NCI-H2081 (cell line): ENCODE measurements around the gene CYP39A1.
"Not testable (repeated sequence)": the region's sequence is repeated elsewhere in the genome, so short reads cannot be mapped to it uniquely, and the experiment has no call there.

Source experiments
- DNase-seq, 2 experiments: peaks; one replicate each; lab custom pipeline; 2025; lab: John Stamatoyannopoulos, UW

Gene CYP39A1

DNA sequence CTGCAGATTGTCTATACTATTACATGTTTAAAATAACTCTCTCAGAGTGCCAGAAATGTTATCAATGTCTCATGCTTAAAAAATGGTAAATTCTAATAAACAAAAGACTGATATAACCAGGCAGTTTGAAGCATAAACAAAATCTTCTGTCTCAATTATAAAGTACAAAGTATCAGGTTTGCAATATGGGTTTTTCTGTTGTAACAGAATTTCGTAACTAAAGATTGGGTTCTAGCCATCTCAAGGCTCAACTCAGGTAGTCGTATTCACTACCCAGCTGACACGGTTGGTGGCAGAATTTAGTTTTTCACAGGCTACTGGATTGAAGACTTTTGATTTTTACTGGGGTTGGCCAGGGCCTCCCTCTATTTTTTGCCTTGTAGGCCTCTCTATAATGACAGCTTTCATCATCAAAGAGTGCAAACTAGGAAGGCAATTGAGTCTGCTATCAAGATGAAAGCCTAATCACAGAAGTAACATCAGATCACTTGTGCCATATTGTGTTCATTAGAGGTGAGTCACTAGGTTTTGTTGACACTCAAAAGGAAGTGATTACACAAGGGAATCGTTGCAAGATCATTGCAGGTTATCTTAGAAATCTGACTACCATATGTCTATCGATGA lies 3.6 kb downstream of the CYP39A1 start:
- DNase-seq: no peak

DNA sequence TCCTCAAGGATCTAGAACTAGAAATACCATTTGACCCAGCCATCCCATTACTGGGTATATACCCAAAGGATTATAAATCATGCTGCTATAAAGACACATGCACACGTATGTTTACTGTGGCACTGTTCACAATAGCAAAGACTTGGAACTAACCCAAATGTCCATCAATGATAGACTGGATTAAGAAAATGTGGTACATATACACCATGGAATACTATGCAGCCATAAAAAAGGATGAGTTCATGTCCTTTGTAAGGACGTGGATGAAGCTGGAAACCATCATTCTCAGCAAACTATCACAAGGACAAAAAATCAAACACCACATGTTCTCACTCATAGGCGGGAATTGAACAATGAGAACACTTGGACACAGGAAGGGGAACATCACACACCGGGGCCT lies 4.5 kb downstream of the CYP39A1 start:
- DNase-seq: not testable (repeated sequence)

DNA sequence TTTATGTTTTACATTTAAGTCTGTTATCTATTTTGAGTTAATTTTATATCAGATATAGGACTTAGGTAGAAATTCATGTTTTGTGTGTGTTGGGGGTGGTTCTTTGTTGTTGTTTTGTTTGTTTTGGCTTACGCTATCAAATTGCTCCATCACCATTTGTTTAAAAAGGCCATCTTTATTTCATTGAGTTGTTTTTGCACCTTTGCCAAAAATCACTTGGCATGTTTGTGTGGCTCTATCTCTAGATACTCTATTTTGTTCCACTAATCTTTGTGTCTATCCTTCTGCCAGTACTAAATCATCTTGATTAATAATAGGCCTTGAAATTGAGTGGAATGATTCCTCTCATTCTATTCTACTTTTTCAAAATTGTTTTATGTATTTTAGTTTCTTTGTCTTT lies 7.4 kb downstream of the CYP39A1 start:
- DNase-seq: no peak

DNA sequence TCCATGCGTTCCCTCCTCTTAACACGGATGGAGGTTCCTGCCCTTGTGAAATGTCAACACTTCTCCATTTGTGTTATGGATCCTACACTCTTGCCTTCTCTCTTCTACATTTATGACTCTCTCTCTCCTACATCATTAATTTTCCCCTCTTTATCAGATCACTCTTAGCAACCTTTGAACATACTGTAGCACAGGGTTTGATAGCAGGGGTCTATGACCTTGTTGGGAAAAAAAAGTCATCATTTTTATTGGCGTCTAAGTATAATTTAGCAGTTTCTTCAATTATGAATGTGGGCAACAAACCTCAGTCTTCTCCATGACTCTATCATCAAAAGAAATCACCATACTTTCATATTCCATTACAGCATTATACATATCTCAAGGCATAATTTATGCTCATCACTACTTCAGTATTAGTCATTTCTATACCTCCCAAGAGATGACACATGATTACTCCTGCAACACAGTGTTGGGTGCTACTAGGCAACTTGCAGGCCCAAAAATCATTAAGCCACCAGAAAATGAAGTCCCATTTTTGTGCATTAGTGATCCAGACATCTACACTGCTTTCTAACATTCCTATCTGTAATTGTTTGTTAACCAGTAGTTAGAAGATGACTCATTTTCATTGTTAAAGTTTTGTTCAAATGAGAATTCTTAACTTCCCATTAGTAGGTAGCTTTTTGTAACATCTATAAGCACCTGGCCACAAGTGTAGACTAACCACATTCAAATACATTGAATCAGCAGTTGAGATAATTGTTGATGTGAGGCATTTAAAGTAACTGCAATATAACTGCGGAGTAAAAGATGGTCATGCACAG lies 9.5 kb downstream of the CYP39A1 start:
- DNase-seq: no peak

DNA sequence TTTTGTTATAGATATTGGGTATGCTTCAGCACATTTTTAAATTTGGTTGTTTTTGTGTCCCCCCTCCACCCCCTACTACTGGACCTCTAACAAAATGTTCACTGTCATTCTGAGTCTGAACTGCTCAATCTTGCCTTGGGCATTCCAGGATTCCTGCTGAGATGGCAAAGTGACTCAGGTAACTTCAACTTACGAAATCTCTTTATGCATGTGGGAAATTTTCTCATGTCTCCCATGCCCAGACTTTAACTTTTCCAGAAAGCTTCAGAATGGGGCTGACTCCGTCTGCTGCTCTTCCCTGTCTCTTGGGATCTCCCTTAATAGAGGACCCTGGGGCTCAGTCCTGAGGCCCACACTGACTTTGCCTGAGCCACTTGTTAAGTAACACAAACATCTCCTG lies 14.0 kb downstream of the CYP39A1 start:
- no peak for DNase-seq

DNA sequence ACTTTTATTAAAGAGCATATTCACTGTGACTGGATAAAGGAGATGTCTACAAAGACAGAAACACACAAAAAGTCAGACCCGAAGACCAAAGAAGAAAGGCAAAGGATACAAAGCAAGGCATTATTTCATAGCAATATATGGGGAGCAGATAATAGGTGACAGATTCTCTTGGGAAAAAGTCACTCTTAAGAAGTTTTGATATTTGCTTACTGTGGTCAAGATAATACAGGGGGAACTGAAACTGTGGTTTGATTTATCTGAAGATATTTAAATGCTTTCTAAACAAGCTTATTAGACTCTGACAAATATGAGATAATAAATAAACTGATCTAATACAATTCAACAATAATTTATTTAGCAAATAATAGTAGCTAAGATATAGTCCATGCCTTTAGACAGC lies 14.7 kb downstream of the CYP39A1 start:
- DNase-seq: no peak

DNA sequence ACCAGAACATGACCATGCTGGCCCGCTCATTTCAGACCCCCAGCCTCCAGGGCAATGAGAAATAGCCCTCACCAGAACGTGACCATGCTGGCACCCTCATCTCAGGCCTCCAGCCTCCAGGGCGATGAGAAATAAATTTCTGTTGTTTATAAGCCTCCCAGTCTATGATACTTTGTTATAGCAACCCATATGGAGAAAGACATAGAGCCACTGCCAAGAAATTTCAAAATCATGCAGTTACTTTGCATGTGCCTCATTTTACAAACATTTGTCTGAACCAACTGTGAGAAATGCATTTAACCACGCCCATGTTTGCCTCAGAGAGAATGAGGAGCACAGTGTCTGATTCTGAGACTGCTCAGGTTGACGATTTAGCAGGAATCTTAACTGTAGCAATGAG lies 15.5 kb downstream of the CYP39A1 start:
- DNase-seq: no peak

DNA sequence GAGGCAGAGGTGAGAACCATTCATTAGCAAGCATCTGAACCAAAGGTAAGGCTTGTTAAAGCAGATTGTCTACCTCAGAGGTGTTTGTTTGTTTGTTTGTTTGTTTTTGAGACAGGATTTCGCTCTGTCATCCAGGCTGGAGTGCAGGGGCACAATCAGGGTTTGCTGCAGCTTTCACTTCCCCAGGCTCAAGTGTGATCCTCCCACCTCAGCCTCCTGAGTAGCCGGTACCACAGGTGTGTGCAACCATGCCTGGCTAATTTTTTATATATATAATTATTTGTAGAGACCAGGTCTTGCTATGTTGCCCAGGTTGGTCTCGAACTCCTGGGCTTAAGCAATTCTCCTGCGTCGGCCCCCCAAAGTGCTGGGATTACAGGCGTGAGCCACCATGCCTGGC lies 17.2 kb downstream of the CYP39A1 start:
- DNase-seq: no peak

DNA sequence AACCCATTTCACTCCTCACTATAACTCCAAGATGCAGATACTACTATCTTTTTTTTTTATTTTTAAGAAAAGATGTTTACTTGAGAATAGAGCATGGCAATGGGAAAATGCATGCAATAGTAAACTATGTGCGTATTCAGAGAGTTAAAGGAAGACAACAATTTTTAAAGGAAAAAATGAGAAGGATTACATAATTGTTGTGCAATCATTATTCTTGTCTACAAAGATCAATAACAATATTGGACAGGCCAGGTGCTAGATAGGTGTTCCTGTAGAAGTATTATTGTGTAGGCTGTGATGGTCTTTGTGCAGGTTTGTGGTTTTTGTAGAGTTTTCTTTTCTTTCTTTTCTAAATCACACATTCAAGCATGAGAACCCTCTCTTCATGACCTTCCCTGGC lies 20.6 kb downstream of the CYP39A1 start:
- DNase-seq: no peak

DNA sequence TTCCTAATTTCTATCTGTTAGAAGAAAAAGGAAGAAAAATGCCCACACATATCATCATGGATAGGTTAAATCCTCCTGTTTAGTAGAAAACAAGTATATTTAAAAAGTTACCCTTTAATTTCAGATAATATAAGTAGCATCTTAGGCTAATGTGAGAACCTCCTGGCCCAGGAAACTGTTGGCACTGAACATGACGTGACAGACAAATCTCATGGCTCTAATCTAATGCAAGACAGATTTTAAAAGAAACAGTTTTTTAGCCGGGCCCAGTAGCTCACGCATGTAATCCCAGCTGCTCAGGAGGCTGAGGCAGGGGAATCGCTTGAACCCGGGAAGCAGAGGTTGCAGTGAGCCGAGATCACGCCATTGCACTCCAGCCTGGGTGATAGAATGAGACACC lies 22.9 kb downstream of the CYP39A1 start:
- DNase-seq: no peak

DNA sequence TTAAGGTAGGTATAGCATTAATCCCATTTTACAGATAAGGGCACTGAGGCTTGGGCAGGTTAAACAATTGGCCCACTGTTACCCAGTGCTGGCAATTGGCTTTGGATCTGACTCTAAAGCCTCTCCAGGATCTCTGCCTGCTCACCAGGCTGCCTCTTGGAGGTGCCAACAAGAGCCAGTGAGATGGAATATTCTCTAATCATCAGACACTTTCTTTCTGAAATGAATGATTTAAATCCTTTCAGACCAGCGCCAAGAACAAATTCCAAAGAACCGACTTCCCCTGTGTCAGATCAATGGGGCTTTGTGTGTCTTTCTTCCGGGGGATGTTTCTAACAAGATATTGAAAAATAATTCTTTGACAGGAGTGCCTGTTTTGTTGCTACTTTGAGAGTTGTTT lies 23.6 kb downstream of the CYP39A1 start:
- no peak for DNase-seq

DNA sequence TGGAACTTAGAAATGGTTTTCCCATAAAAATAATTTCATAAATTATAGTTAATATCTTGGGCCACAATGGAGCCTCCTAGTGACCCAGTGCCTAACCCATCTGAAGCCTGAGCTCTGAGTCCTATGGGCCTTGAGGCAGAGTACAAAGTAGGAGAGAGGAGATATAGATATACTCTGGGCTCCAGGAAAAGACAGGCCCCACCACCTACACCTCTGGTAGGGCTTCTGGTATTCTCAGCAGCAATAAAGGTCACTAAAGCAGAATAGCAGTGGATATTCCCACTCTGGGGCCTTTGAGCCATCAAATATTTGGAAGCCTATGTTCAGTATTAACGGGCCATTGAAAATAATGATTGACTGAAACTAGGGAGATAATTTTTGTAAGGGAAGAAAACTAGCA lies 24.1 kb downstream of the CYP39A1 start:
- DNase-seq: no peak

DNA sequence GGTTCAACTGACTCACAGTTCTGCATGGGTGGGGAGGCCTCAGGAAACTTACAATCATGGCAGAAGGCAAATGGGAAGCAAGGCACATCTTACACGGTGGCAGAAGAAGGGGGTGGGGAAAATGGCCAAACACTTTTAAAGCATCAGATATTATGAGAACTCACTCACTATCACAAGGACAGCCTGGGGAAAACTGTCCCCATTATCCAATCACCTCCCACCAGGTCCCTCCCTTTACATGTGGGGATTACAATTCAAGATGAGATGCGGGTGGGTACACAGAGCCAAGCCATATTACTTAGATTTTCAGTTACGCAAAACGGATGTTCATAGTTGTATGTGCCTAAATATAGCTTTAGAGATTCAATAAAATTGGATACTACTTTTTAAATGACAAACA lies 25.6 kb downstream of the CYP39A1 start:
- DNase-seq: no peak

DNA sequence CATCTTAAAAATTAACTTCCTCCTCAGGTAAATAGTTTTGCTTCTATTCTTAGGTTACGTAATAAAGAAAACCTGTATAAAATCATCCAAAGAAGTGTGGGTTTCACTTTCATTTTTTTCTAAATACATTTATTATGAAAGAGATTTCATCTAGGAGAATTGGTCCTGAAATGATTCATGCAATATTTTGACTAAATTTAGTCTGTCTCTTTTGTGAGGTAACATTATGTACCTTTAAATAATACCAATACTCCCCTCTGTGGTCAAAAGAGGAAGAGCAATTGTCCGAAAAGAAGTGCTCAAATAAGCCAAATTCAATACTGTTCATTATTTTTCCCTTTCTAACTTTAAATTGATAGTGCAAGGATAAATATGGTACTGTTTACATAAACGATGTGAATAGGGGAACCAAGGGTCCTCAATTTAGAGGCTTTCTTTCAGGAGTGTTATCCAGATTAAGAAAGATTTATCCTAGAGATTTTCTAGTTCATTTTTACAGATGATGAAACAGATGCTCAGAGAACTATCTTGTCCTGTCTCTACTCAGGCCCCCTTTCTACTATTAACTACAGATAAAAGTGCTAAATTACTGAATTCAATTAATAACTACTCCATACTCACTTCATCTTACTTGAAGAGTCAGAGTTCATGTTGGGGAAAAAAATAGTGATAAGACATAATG lies 26.2 kb downstream of the CYP39A1 start:
- peak; percentile 5 to 32 for DNase-seq

DNA sequence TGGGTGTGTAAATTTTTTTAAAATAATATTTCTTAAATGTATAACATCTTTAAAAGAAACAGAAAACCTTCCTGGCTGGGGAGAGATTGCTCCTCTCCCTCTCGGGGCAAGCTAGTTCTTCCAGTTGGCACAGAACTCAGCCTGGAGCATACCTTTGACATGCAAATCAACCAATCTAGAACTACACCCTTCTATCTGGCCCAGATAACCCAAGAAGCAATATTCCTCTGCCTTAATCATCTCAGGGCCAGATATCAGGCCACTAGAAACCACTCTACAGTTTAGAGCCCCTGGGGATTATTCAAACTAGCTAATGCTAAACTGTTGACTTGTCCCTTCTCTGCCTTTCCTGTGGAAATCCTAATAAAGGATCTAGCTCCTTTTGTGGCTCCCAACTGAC lies 33.9 kb downstream of the CYP39A1 start:
- no peak for DNase-seq

DNA sequence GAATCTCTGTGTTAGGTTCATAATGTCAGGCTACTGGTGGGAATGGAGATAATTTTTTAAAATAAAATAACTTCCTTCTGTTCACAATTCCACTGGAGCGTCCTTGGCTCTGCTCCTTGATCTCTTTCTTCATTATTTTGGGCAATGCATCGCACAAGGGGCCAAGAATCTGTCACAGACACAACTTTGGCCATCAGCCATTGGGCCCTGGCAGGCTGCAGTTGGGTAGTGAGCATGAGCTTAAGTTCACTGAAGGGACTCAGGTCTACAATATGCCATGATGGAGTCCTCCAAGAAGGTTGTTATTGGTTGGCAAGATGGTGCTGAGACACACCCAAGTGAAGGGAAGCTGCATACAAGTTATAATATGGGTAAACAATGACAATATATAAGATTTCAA lies 40.0 kb downstream of the CYP39A1 start:
- no peak for DNase-seq

DNA sequence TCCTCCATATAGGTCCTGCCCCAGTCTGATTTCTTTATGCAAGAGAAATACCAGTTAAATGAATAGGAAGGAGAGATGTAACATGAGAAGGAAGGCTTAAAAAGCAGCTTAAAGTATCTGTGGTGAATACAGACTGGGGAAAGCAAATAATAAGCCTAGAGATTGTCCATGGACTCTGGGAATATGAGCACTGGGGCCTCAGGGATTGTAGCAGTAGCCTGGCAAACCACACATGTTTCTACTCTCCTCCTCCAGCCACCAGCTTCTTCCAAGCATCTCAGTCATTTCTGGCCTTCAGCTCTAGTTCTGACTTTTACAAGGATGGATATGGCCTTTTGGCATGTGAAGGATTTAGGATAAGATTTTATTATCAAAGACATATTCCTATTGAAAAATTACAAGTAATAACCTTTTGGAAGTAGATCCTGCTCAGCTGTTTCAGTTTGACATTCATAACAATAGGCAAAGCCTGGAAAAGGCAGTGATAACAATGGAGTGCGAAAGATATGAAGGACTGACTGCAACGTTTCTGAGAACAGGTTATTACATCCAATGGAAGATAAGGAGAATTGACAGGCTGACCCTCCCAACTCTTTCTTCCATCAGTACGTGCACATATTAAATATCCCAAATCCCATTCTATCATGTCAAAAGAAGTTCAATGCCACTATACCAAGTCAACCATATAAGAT lies 41.6 kb downstream of the CYP39A1 start:
- DNase-seq: no peak

DNA sequence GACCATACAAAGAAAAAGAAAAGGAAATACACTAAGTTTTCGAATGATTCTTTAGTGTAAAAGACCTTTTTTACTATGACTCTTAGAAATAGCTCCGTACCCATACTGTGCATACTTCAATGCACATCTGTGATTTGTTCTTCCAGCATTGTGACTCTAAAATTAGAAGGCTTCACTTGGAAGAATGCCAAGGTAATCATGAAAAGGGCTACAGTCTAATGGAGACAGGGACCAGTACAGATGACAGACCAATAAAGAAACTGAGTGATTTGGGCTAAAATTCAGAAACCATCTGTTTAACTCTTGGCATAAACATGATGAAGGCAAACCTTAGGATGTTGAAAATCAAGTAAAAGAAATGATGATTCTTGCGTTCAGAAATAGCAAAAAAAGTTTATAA lies 46.3 kb downstream of the CYP39A1 start:
- peak in 1 of 2 experiments; percentile 7 for DNase-seq

DNA sequence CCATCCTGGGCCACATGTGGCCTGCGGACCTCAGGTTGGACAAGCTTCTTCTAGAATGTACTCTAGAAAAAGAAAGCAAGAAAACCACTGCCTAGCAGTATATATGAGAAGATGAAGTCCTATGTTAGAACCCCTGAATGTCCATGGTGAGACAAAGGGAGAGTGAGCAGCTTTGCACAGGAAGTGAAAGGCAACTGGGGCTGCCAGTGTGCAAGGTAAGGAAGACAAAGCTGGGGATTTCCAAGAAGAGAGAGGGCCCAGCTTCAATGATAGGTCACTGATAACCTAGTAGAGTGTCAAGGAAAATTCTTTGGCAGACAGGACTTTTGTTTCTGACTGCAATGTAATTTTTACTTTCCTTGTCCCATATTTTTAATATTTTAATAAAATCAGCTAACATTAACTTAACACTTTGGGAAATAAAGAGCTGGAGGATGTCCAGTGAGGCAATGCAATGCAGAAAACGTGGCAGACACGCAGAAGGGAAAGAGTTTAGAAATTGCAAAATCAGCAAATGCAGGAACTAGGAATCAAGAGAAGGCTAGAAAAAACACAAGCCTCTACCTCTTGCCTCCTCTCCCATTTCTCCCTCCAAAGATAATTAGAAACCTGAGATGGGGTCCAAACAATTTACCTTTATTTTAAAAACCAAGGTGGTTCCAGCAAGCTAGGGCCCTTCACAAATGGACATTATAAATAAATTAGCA lies 47.4 kb downstream of the CYP39A1 start:
- no peak for DNase-seq

DNA sequence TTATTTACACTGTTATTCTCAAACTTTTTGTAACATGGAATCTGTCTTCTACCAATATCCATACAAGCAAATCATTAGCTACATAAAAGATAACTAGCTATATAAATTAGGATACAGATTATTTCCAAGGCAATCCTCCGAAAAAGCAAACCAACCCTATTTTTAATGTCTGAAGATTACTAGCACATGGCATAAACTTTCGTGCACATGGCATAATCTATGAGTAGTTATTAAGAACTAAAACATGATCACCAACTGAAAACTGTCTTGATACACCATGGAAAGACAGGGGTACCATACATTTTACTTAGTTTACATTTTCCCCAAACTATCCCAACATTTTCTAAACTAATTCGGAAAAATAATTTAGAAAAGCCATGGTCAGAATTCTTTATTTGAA lies 54.4 kb downstream of the CYP39A1 start:
- DNase-seq: no peak

DNA sequence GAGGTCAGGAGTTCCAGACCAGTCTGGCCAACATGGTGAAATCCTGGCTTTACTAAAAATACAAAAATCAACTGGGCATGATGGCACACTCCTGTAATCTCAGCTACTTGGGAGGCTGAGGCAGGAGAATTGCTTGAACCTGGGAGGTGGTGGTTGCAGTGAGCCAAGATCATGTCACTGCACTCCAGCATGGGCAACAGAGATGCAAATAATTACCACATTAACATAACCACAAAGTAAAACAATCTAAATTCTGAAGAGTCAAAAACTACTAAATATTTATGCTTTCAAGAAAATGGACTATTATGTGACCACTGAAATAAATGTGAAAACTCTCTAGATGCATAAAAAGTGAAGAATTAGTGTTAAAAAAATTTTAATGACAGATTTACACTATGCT lies 59.9 kb downstream of the CYP39A1 start:
- DNase-seq: no peak

DNA sequence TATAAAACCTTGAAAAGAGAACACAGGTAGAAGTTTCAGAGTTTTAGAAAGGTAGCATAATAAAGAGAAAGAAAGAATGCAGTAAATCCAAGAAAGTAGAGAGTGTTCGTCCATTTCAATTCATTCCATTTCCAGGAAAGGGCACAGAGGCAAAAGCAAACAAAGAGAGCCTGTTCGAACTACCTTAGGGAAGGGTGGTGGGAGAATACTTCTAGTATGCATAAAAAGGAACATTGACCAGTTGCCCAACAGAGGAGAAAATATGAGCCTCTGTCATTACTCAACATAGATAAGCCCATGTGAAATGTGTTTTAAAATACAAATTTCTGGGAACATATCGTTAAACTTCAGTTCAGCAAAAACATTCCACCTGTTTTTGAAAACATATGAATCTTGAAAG lies 60.6 kb downstream of the CYP39A1 start:
- DNase-seq: no peak
